ENCODE measurements around the gene CA7.

DNA sequence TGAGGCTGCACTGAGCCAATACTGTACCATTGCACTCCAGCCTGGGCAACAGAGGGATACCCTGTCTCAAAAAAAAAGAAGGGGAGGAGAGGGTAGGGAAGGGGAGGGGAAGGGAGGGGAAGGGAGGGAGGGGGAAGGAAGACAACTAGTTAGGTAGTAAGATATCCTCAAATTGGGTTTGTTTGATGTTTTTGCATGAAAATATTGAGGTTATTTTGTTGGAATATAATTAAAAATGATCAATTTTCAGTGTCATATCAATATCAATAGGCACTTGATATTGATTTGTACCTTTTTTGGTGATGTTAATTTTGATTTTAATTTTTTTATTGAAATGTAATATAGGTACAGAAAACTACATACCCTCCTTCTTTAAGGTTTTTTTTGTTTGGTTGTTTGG is 19.5 kb downstream of the CA7 start:
- TF ChIP-seq, protein P1, sequence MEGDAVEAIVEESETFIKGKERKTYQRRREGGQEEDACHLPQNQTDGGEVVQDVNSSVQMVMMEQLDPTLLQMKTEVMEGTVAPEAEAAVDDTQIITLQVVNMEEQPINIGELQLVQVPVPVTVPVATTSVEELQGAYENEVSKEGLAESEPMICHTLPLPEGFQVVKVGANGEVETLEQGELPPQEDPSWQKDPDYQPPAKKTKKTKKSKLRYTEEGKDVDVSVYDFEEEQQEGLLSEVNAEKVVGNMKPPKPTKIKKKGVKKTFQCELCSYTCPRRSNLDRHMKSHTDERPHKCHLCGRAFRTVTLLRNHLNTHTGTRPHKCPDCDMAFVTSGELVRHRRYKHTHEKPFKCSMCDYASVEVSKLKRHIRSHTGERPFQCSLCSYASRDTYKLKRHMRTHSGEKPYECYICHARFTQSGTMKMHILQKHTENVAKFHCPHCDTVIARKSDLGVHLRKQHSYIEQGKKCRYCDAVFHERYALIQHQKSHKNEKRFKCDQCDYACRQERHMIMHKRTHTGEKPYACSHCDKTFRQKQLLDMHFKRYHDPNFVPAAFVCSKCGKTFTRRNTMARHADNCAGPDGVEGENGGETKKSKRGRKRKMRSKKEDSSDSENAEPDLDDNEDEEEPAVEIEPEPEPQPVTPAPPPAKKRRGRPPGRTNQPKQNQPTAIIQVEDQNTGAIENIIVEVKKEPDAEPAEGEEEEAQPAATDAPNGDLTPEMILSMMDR (IDR thresholded peaks at IDR 0.05; ENCODE audit: extremely low read depth in 1 of 2, insufficient read depth in 1 of 2, low read depth in 1 of 2, low read length in 2 of 2) = no peak
- TF ChIP-seq EZH2 (IDR thresholded peaks at IDR 0.05; ENCODE audit: borderline replicate concordance, low read depth, low read length, severe bottlenecking) (no peak), POLR2A (IDR thresholded peaks at IDR 0.05; ENCODE audit: low read depth, low read length) (no peak), GATA2 (IDR thresholded peaks at IDR 0.05; ENCODE audit: insufficient read depth, insufficient read length, low read depth, low read length) (no peak)
